GM19397 (cell line): ENCODE measurements around the gene APLP2.
"Not testable (repeated sequence)": the region's sequence is repeated elsewhere in the genome, so short reads cannot be mapped to it uniquely, and the experiment has no call there.

Source experiments
- ATAC-seq: cut with Tn5 transposase; IDR thresholded peaks from one replicate; pipeline ENCODE4 v1.9.1; 2021; ENCODE audit warnings: mild to moderate bottlenecking, moderate library complexity; ENCODE audit not compliant: unreplicated experiment

APLP2 gene

DNA sequence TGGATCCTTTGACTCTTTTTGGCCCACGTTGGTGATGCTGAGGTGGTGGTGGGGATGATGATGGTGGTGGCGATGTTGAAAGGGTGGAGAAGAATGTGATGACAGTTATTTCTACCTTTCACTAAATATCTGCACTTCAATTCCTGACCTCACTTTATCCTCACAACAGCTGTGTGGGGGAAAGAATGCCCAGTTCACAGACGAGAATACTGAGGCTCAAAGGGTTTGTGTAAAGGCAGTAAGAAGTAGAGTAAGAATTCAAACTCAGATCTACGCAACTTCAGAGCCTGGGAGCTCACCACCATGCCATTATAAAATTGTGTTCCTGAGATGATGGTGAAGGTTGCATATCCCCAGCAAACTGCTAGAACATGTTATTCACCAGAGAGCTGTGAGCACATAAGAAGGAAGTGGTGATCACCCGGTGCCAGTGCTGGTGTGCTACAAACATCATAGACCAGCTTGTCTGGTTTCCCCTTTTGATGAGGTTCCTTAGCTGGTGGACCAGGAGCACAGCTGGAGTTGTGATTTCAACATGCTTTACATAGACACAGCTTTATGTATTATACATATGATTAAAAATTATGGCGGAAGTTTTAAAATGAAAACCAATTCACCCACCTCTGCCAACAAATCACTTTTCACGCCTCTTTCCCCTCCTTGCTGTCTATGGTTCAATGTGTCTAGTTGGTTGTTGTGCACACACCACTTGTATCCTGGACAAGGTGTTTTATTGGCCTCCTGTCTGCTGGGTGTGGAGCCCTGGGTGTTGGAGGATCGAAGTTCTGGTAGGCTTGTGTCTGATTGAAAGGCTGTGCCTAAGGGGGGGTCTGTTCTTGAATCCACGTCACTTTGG is 96.1 kb downstream of the APLP2 start:
- no peak for ATAC-seq

DNA sequence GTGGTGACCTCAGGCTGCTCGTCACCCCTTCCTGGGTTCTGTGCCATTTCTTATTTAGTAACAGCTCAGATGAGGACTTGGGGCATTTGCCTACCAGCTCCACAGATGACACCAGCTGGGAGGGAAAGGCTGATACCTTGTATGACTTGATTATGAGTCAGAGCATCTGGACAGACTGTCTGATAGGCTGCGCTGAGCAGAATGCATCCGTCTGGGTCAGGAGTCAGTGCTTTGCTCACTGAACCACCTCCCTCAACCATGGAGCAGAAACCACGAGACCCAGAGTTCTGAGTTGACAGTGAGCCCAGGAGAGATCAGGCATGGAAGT is 96.7 kb downstream of the APLP2 start:
- ATAC-seq: no peak

DNA sequence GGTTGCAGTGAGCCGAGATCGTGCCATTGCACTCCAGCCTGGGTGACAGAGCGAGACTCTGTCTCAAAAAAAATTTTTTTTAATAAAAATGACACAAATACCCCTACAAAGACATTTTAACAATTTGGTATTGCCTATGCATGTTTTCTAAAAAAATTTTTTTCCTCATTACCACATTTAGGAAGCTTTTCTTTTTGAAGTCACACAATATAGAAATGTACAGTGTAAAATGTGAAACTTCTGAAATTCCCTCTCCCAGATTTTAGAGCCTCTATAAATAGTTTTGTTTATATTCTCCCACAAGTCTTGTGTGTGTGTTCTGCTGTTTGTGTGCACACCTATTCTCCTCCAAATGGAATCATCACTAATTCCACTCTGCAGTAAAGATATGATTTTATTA is 97.5 kb downstream of the APLP2 start:
- ATAC-seq: no peak

DNA sequence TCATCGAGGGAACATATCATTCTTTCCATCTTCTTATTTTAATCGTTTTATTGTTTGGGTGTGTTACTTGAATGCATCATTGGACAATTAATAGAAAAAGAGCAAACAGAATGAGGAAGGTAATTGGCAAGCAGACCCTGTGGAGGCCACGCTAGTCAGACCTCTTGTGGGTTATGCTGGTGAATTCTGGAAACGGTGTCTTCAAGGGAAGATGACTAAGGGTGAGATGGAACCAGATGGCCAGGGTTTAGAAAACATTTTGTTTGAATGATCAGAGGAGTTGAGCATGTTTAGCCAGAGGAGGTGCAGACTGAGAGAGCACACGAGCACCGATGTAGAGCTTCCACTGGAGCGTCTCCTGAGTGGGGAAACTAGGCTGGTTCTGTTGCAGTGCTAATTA is 98.4 kb downstream of the APLP2 start:
- no peak for ATAC-seq

DNA sequence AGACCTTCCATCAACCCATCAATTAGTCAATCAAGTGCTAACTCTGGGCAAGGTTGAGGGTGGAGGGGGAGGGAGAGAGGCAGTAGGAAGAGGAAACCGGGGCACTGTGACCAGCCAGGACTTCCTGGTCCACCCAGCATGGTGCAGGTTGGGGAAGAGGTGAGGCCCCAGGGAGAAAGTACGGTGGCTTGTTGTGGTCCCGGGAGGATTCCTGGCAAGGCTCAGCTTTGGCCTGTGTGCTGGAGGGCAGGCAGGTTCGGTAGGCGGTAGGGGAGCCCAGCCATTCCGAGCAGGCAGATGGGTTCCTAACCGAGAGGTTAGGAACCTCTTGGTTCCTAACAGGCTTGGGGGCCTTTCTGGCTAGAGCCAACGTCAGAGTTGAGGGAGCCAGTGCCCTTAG is 100.7 kb downstream of the APLP2 start:
- ATAC-seq: no peak

DNA sequence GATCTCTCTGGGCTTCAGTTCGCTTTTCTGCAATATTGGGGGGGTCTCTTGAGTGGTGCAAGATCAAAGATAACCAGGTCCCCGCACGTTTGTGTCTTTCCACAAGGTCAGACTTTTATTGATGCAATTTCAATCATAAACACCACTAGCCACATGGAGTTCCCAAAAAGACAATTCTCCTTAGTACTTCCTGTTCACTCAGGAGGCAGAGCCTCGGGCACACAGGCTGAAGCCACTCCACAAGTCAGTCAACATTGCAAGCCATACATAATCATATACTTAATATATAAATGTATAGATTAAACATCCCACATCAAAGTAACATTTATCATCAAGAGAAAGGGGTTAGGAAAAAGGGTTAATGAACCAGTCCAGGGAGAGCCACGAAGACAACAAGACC is 101.8 kb downstream of the APLP2 start:
- ATAC-seq: no peak

DNA sequence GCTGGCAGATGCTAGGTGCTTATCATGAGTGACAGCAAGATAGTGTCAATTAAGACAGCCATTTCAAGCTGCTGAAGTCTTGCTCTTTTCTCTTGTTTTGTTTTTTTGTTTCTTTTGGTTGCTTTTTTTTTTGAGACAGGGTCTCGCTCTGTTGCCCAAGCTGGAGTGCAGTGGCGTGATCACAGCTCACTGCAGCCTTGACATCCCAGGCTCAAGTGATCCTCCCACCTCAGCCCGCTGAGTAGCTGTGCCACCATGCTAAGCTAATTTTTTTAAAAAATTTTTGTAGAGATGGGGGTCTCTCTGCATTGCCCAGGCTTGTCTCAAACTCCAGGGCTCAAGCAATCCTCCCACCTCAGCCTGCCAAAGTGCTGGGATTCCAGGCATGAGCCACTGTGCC is 102.3 kb downstream of the APLP2 start:
- ATAC-seq: not testable (repeated sequence)

DNA sequence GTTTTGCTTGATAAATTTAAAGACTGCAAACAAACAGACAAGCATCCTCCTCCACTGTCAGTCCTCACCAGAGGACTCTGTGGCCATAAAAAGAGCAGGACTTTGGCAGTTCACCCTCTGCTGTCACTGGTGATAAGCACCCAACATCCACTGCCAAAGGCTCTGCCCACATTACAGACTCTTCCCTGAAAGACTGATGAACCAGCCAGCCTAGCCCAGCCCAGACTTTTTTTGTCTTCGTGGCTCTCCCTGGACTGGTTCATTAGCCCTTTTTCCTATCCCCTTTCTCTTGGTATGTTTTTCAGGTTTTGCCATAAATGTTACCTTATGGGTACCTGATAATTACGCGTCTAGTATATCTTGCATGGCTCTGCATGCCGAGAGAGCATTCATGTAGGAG is 104.9 kb downstream of the APLP2 start:
- ATAC-seq: no peak

DNA sequence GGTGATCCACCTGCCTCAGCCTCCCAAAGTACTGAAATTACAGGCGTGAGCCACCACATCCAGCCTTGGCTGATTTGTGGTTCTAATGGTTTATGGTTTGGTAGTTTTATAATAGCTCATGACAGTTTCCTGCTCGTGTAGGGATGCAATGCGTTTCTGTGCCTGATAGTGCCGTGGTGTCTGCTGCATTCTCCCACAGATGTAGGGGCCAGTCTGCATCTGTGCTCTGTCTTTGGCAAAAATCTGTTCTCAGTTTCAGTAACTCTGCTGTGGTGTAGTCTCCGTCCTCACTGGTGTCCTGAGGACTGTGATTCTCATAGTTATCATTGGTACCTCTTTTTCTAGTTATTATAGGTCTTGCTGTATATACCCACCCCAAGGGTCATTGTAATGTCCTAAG is 106.2 kb downstream of the APLP2 start:
- ATAC-seq: no peak

DNA sequence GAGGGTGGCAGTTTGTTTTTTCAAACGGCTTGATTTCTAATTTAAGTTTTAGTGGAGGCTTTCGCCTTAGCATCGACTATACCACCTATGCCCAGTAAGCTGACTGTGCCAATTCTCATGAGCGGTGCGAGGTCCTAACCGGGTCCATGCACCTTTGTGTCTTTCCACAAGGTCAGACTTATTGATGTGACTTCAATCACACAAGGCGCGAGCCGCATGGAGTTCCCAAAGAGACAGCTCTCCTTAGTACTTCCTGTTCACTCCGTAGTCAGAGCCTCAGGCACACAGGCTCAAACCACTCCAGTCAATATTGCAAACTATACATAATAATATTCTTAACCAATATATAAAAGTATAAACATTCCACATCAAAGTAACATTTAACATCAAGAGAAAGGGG is 108.1 kb downstream of the APLP2 start:
- ATAC-seq: no peak

DNA sequence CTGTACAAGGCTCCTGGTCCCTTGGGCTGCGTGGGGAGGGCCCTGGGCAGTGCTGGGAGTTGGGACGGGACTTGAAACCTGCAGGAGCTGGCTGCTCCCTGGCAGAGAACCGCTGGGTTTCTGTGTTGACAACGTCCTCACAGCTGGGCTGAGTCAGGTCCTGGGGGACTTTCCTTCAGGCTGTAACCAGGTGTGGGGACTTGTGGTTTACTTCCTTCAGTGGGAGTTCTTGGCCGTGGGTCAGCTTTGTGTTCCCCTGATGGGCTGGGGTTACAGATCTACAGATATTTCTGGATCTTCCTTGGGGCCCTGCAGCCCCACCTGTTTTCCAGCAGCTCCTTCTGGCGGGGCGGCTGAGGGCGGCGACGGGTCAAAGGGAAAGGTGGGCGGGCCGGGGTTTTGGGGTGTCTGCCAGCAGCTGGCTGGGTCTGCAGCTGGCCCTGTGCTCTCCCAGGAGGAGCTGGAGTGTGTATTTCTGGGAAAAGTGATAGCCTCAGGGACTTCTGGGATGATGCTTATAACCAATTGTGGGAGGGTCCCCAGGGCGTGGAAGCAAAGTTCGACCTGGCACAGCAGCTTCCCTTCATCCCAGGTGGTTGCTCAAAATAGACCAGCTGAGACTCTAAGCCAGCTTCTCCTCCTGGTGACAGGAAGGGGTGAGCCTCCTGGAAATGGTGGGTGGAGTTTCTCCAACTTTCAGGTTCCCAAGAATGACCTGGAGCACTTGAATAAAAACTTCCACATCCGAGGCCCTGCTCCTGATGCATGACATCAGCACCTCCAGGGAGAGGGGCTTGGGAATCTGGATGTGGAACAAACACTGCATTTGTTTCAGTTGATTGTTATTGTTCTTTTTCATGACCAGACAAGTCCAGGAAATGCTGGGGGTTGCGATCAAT is 109.0 kb downstream of the APLP2 start:
- no peak for ATAC-seq

DNA sequence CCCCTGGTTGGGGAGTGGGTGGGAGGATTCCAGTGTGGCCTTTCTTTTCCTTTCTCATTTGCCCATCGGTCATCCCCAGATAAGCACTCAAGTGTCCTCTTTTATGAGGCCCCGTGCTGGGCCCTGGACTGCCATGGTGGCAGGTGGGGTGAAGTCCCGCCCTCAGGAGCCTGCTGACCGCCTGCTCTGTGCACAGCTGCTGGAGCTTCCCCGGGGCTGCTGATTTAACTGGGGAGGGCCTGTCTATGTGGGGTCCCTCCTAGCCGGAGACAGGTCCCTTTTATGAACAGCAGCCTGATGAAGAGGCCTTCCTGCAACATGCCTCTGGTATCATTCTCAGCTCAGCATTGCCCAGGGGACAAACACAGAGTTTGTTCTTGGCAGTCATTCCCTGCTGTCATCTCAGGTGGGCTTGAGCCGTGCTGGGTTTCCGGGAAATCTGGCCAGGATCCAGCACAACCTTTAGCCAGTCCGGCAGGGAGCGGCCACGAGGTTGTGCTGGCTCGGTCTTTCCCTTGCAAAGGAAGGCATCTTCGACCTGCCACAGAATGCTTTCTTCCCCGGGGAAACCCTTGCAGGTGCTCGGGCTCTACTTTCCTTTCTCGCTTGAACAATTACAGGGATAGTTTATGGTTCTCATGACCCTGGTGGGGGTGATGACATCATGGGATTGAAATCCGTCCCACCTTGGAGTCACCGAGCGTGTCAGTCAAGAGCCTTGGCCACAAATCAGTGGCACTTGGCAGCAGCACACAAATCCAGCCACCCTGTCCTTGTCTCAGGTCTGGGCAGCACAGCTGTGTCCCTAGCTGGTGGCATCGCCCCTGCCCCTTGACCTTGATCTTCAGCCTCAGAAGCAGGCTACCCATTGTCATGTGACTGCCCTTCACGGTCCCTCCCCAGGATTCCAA is 110.0 kb downstream of the APLP2 start:
- ATAC-seq: no peak

DNA sequence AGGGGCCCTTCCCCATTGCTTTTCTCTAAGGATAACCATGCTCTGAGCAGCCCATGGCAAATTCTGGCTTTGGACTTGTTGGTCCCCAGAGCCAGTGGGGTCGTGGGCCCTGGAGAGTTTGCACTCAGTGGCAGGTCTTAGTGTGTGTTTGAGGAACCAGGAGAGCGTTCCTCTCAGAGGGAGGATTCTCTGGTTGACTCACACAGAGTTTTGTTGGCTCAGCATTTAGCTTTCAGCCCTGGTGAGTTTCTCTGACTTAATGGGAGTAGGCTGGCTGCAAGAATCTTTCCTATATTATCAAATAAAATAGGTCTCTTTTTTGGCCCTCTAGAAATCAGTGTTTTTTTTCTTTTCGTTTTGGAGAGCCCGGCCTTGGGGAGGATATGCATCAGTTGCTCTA is 110.8 kb downstream of the APLP2 start:
- ATAC-seq: no peak

DNA sequence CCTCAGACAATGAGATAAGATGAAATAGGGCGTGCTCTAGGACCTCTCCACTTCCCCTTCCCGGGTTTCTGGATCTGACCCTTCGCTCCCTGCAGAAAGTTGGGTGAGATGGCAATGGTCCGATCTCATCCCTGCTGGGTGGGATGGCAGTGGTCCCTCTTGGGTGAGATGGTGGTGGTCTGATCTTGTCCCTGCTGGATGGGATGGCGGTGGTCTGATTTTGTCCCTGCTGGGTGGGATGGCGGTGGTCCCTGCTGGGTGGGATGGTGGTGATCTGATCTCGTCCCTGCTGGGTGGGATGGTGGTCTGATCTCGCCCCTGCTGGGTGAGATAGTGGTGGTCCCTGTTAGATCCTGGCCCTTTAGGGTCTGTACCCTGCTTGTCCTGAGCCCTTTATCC is 111.2 kb downstream of the APLP2 start:
- ATAC-seq: no peak

DNA sequence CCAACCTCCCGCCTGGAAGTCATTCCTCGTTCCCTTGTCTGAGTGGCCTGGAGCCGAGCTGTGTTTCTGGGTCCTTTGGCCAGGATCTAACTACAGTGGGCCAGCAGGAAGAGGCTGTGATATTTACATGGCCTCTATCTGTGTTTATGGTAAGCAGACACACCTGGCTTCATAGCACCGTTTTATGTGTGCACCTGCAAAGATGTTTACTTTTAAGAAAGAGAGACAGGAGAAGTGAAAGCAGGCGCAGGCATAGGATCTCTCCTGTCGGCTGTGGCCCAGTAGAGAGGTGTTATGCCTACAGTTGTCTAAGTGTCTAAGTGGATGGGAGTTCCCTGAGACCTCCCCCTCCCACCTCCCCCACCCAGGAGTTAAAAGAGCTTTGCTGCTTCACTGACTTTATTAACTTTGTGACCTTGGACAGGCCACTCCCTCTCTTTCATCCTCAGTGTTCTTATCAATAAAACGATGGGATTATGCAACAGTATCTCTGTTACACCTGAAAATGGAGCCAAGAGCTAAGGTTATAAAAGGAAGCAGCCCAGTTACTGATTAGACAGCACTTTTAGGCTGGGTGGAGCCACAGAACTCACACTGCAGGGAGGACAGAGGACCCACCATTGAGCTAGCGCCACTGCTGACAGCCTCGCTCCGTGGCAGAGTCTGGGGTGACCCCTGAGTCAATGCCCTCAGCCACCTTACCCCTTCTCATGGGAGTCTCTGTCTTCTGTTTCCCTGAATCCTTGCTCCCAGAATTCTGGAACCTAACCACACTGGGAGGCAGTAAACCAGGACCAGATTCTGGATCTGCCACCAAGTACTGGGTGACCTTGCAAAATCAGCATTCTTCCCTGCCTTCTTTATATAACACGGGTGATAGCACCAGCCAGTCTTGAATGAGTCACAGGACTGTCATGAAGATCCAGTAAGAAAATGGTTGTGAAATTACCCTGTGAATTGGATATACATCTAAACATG is 111.9 kb downstream of the APLP2 start:
- no peak for ATAC-seq

DNA sequence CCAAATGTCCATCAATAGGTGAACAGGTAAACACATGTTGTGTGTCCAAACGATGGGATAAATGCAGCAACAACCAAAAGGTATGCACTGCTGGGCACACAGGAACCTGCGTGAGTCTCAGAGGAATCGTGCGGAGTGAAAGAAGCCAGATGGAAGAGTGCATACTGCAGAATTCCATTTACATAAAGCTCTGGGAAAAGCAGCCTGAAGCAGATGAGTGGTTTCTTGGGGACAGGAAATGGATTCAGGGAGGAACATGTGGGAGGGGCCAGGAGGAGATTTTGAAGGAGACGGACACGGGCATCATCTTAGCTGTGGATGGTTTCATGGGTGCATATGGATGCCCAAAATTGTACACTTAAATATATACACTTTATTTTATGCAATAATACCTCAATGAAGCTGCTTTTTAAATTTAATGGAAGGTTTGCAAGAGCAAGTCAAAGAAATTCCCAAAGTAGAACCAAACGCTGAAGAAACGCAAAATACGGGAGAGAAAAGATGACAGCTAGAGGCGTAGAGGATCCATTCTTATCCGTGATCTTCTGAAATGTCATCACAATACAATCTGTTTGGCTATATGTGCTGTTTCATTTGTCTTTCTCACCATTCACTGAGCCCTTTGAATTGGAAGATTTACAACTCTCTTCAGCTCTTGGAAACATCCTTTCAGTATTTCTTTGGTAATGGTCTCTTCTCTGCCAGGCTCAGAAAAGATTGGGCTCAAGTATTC is 114.3 kb downstream of the APLP2 start:
- ATAC-seq: no peak

DNA sequence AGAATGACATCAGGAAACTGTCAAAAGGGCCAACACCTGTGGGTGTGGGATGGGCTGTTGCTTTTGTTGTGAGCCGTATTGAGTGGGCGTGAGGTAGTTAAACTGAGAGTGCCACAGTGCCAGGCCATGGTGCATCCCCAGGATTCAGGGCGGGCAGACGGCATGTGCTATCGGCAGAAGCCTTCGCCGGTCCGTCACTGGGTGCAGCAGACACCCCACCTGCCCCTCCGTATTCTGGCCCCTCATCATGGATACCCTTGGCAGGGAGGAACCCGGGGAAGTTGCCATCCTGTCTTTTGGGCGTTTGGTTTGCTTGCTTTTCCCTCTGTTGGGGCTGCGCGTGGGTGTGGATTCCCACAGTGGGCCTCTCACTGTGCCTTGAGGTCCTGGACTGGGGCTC is 117.4 kb downstream of the APLP2 start:
- ATAC-seq: no peak

DNA sequence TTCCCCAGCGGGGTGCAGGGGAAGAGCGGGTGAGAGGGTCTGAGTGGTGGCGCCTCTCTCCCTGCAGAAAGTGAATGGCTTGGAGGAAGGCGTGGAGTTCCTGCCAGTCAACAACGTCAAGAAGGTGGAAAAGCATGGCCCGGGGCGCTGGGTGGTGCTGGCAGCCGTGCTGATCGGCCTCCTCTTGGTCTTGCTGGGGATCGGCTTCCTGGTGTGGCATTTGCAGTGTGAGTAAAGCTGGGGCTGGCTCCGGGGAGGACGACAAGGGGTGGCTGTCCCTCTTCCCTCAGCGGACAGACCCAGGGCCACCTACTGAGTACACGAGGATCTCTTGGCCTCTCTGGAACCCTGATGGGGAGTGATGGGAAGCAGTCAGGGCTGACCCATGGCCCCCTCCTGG is 118.4 kb downstream of the APLP2 start:
- ATAC-seq: no peak

DNA sequence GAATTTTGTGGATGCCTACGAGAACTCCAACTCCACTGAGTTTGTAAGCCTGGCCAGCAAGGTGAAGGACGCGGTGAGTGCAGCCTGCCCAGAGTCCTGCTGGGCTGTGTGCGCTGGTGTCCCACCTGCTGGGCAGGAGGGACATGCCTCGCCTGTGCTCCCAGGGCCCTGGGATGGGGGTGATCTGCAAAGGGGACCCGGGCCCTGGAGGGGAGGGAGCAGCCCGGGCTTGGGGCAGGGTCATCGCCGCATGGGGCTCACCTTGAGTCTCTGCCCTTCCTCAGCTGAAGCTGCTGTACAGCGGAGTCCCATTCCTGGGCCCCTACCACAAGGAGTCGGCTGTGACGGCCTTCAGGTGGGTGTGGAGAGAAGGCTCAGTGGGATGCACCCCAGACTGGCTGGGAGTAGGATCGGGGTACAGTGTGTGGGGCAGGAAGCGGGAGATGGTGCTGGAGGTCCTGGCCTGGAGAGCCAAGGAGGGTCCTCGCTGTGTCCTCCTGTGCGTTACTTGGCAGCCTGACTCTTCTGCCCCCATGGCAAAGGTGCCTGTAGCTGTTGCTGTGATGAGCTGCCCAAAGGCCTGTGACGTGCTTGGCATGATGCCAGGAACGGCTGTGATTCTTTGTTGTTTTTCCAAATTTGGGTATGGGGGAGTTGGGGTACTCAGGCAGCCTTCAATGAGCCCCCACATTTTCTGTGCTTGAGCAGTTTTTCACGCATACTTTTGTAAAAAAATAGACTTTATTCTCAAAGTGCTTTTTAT is 119.1 kb downstream of the APLP2 start:
- no peak for ATAC-seq
